Adipocyte (in vitro differentiated cells): ENCODE results near the gene CNTNAP1.
"Not testable (repeated sequence)": the region's sequence is repeated elsewhere in the genome, so short reads cannot be mapped to it uniquely, and the experiment has no call there.

ENCODE experiments used
- DNase-seq: peaks from one replicate; pipeline ENCODE4 v3.0.0-alpha.2; 2015; ENCODE audit warnings: low read depth
- H3K27me3 ChIP-seq: replicated peaks from 2 replicates; pipeline ENCODE4 v1.7.0; 2013; ENCODE audit warnings: mild to moderate bottlenecking, low read length, moderate library complexity; ENCODE audit not compliant: control insufficient read depth, insufficient read depth
- H3K36me3 ChIP-seq: 2 replicates; pipeline ENCODE4 v1.7.0; 2013; ENCODE audit warnings: low read length, mild to moderate bottlenecking, moderate library complexity; ENCODE audit not compliant: control insufficient read depth, insufficient read depth, severe bottlenecking
- H3K4me1 ChIP-seq: 2 replicates; pipeline ENCODE4 v1.7.0; 2013; ENCODE audit warnings: mild to moderate bottlenecking, low read length, moderate library complexity; ENCODE audit not compliant: control insufficient read depth, insufficient read depth
- H3K4me3 ChIP-seq: 2 replicates; pipeline ENCODE4 v1.7.0; 2013; ENCODE audit warnings: mild to moderate bottlenecking, low read length, moderate library complexity
- H3K9ac ChIP-seq: 2 replicates; pipeline ENCODE4 v1.7.0; 2013; ENCODE audit warnings: mild to moderate bottlenecking, low read length, moderate library complexity
- H3K9me3 ChIP-seq: 2 replicates; pipeline ENCODE4 v1.7.0; 2013; ENCODE audit warnings: mild to moderate bottlenecking, low read length, moderate library complexity; ENCODE audit not compliant: control insufficient read depth

Gene CNTNAP1

GRCh38 chr17:42708588-42708987 lies 26.3 kb downstream of the CNTNAP1 start:
- no peak overlapping the region for H3K9ac ChIP-seq
- no peaks in the 10 kb centered on the region for H3K9me3 ChIP-seq
- H3K4me3 ChIP-seq = no peak overlapping the region
- H3K4me1 ChIP-seq = no peaks in the 10 kb centered on the region
- H3K27me3 ChIP-seq = no peaks in the 10 kb centered on the region
- DNase-seq = no peak
- H3K36me3 ChIP-seq = peaks cover 94% of the 10 kb centered on the region

- Histone ChIP-seq H3K36me3 (peaks cover 94% of the 10 kb centered on the region), H3K9ac (no peak overlapping the region), H3K4me1 (no peaks in the 10 kb centered on the region), H3K9me3 (no peaks in the 10 kb centered on the region), H3K4me3 (no peak overlapping the region), H3K27me3 (no peaks in the 10 kb centered on the region)
- no peak for DNase-seq
Measured at GRCh38 chr17:42709561-42709960, 27.2 kb downstream of the CNTNAP1 start.

GRCh38 chr17:42720996-42721583 lies 38.8 kb downstream of the CNTNAP1 start:
- Histone ChIP-seq H3K36me3 (peaks cover 89% of the 10 kb centered on the region), H3K9me3 (no peaks in the 10 kb centered on the region), H3K9ac (no peak overlapping the region), H3K27me3 (no peaks in the 10 kb centered on the region), H3K4me3 (no peak overlapping the region), H3K4me1 (no peaks in the 10 kb centered on the region)
- peak; percentile 92 for DNase-seq

- H3K4me3 ChIP-seq = no peak overlapping the region
- peaks cover 79% of the 10 kb centered on the region for H3K36me3 ChIP-seq
- H3K4me1 ChIP-seq = no peaks in the 10 kb centered on the region
- no peak for DNase-seq
- no peaks in the 10 kb centered on the region for H3K27me3 ChIP-seq
- no peak overlapping the region for H3K9ac ChIP-seq
- no peaks in the 10 kb centered on the region for H3K9me3 ChIP-seq
Measured at GRCh38 chr17:42723636-42724035, 41.3 kb downstream of the CNTNAP1 start.

- H3K4me3 ChIP-seq = no peak overlapping the region
- peaks cover 74% of the 10 kb centered on the region for H3K36me3 ChIP-seq
- H3K9me3 ChIP-seq = no peaks in the 10 kb centered on the region
- no peaks in the 10 kb centered on the region for H3K27me3 ChIP-seq
- H3K4me1 ChIP-seq = no peaks in the 10 kb centered on the region
- H3K9ac ChIP-seq = no peak overlapping the region
- no peak for DNase-seq
Measured at GRCh38 chr17:42725143-42725542, 42.8 kb downstream of the CNTNAP1 start.

GRCh38 chr17:42740699-42741098 lies 58.4 kb downstream of the CNTNAP1 start:
- Histone ChIP-seq H3K4me1 (peaks cover 28% of the 10 kb centered on the region), H3K4me3 (no peak overlapping the region), H3K9ac (no peak overlapping the region), H3K36me3 (no peaks in the 10 kb centered on the region), H3K27me3 (no peaks in the 10 kb centered on the region), H3K9me3 (no peaks in the 10 kb centered on the region)
- DNase-seq = no peak

GRCh38 chr17:42742916-42743315 lies 60.6 kb downstream of the CNTNAP1 start:
- peaks cover 19% of the 10 kb centered on the region for H3K4me1 ChIP-seq
- not testable (repeated sequence) for H3K4me3 ChIP-seq, H3K36me3 ChIP-seq, H3K9me3 ChIP-seq, H3K27me3 ChIP-seq, H3K9ac ChIP-seq, DNase-seq

- Histone ChIP-seq H3K4me3 (peak overlapping the region; percentile 83), H3K36me3 (no peaks in the 10 kb centered on the region), H3K27me3 (no peaks in the 10 kb centered on the region), H3K4me1 (peaks cover 28% of the 10 kb centered on the region), H3K9ac (peak overlapping the region; percentile 87), H3K9me3 (no peaks in the 10 kb centered on the region)
- no peak for DNase-seq
Measured at GRCh38 chr17:42743595-42744282, 61.4 kb downstream of the CNTNAP1 start.

GRCh38 chr17:42744283-42744805 lies 62.0 kb downstream of the CNTNAP1 start:
- Histone ChIP-seq H3K4me1 (peaks cover 33% of the 10 kb centered on the region), H3K9ac (peak overlapping the region; percentile 87), H3K36me3 (no peaks in the 10 kb centered on the region), H3K27me3 (no peaks in the 10 kb centered on the region), H3K4me3 (peak overlapping the region; percentile 83), H3K9me3 (no peaks in the 10 kb centered on the region)
- DNase-seq = peak; percentile 63

- peak within 1 kb of the TSS; percentile 87 for H3K9ac ChIP-seq
- H3K9me3 ChIP-seq = no peaks in the 10 kb centered on the region
- no peaks in the 10 kb centered on the region for H3K27me3 ChIP-seq
- peak within 1 kb of the TSS; percentile 83 for H3K4me3 ChIP-seq
- DNase-seq = peak; percentile 98
- H3K4me1 ChIP-seq = peaks cover 40% of the 10 kb centered on the region
- H3K36me3 ChIP-seq = no peaks in the 10 kb centered on the region
Measured at GRCh38 chr17:42744806-42745617, 62.7 kb downstream of the CNTNAP1 start, which contains the start of gene EZH1. TSS of gene EZH1 (minus strand) at chr17:42745040. CDS start at chr17:42728941, 16,099 bp downstream.
